ENCODE data around the gene EPB41. TPM values are rescaled to one million over a fixed set of nuclear protein-coding genes. Genes with fewer than 3 reads are reported as not detected.
"Not testable (repeated sequence)": the region's sequence is repeated elsewhere in the genome, so short reads cannot be mapped to it uniquely, and the experiment has no call there.

EPB41 gene
- total and polyA plus RNA-seq, 2 of the 8 experiments (the other 6 are each of a cell fraction or from before 2014, with no cell fraction given), result 36.7 to 109 TPM

DNA sequence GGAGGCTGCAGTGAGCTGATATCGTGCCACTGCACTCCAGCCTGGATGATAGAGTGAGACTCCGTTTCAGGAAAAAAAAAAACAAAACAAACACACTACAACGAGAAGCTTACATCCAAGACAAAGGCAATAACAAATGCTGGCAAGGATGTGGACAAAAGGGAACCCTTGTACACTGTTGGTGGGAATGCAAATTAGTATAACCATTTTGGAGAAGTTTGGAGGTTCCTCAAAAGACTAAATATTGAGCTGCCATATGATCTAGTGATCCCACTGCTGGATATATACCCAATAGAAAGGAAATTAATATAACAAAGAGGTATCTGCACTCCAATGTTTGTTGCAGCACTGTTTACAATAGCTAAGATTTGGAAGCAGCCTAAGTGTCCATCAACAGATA, 29.2 kb downstream of the EPB41 start:
- H3K36me3 ChIP-seq (ENCODE audit: control insufficient read depth in 2 of 4, insufficient read depth in 4 of 4, low read length in 3 of 4); POLR2A ChIA-PET (ENCODE audit: partially characterized antibody); FAIRE-seq; H3K23me2 ChIP-seq (ENCODE audit: low read depth, low read length); H3K23ac ChIP-seq (ENCODE audit: insufficient read length); H3K27ac ChIP-seq (ENCODE audit: low read depth, low read length); H4K5ac ChIP-seq (ENCODE audit: insufficient read length, low read depth, low read length); H4K20me1 ChIP-seq (replicated peaks in 1 of 2; ENCODE audit: control insufficient read depth in 1 of 2, insufficient read depth in 2 of 2, low read length in 2 of 2); H3K79me1 ChIP-seq (ENCODE audit: low read depth, low read length); DNase-seq (ENCODE audit: low read depth in 1 of 2, low spot score in 2 of 2); H3K27me3 ChIP-seq (replicated peaks in 1 of 4; ENCODE audit: control insufficient read depth in 3 of 4, extremely low read depth in 1 of 4, insufficient read depth in 3 of 4, low read length in 3 of 4); H3K4ac ChIP-seq (replicated peaks; ENCODE audit: insufficient read length, low read depth, low read length); H3K4me3 ChIP-seq (ENCODE audit: extremely low read depth in 1 of 4, insufficient read depth in 2 of 4, low read depth in 3 of 4, low read length in 4 of 4); H3K56ac ChIP-seq (replicated peaks; ENCODE audit: insufficient read length, low read depth, low read length); H2AK5ac ChIP-seq (ENCODE audit: low read depth, low read length); H4K91ac ChIP-seq (replicated peaks; ENCODE audit: insufficient read length, low read length); H3K18ac ChIP-seq (ENCODE audit: extremely low read depth, low read length); H2BK15ac ChIP-seq (ENCODE audit: low read length); H2AFZ ChIP-seq (ENCODE audit: low read length); H2BK120ac ChIP-seq (replicated peaks; ENCODE audit: low read depth, low read length); H3K9ac ChIP-seq (replicated peaks in 1 of 4; ENCODE audit: extremely low read depth in 1 of 4, low read depth in 3 of 4, low read length in 3 of 4); H2BK20ac ChIP-seq (ENCODE audit: low read length); H3K4me2 ChIP-seq (ENCODE audit: insufficient read depth in 1 of 2, low read depth in 2 of 2, low read length in 2 of 2); H2BK5ac ChIP-seq (ENCODE audit: low read depth, low read length); H3K14ac ChIP-seq (ENCODE audit: insufficient read length); H2BK12ac ChIP-seq (ENCODE audit: low read depth, low read length); H4K8ac ChIP-seq (ENCODE audit: extremely low read depth, insufficient read depth, low read length); H3K4me1 ChIP-seq (replicated peaks in 1 of 4; ENCODE audit: control insufficient read depth in 3 of 4, insufficient read depth in 4 of 4, low read length in 3 of 4); H3K9me3 ChIP-seq (ENCODE audit: insufficient read depth in 2 of 2, low read depth in 1 of 2, low read length in 1 of 2): not testable (repeated sequence)
- peaks cover 0 to 65% of the 10 kb centered on the region in 2 experiments; a peak in 2 of 4 replicates for H3K79me2 ChIP-seq (ENCODE audit: control insufficient read depth in 1 of 2, insufficient read depth in 2 of 2, low read length in 2 of 2)
- CTCF ChIA-PET (ENCODE audit: partially characterized antibody), result interaction anchor here (0.8 kb wide), 1 partner anchor 12 kb away, joined by 3 read pairs; no protein-coding TSS in a partner anchor
- WGBS, 2 experiments (ENCODE audit: extremely low coverage in 1 of 2, insufficient coverage in 1 of 2, insufficient read length in 1 of 2, insufficient replicate concordance in 2 of 2, low coverage in 1 of 2, low lambda C conversion rate in 2 of 2, missing lambda C conversion rate in 1 of 2), result 76% methylated on average over 3 of the region's 3 CpGs; no CpG with 5 or more reads in 1 of the 2 experiments
